ENCODE data around the gene RNF113B. TPM values are rescaled to one million over a fixed set of nuclear protein-coding genes. Genes with fewer than 3 reads are reported as not detected.
A peak's percentile ranks its signal among the peaks of the same experiment; 100 is the strongest.

Gene RNF113B
- total and polyA plus RNA-seq, 4 donors, result 0.64 TPM; not detected in 3

GRCh38 chr13:98188544-98189166 lies 11.6 kb upstream of the RNF113B start:
- no peaks in the 10 kb centered on the region for H3K9me3 ChIP-seq (ENCODE audit: control insufficient read depth in 4 of 4, low read length in 3 of 4)
- no peak overlapping the region for H3K4me3 ChIP-seq (ENCODE audit: low read depth in 1 of 3, low read length in 3 of 3)
- H3K27ac ChIP-seq (ENCODE audit: low read depth in 1 of 2, low read length in 2 of 2), result peak overlapping the region; percentile 16 to 70
- peaks cover 10 to 45% (median 30%) of the 10 kb centered on the region in 4 donors for H3K4me1 ChIP-seq (ENCODE audit: control insufficient read depth in 4 of 4, insufficient read depth in 4 of 4, low read length in 3 of 4)
- H3K27me3 ChIP-seq (ENCODE audit: control insufficient read depth in 4 of 4, insufficient read depth in 4 of 4, low read length in 3 of 4), result no peaks in the 10 kb centered on the region
- no peak for TF ChIP-seq GABPA (IDR thresholded peaks at IDR 0.05 in 1 of 2, conservative IDR thresholded peaks at IDR 0.05 in 1 of 2)
- TF ChIP-seq RXRA (IDR thresholded peaks at IDR 0.05), result peak in 1 of 2 donors; percentile 77
- peak in 1 of 2 donors; percentile 86 for TF ChIP-seq HNF4A (conservative IDR thresholded peaks at IDR 0.05)
- no peak overlapping the region for H3K9ac ChIP-seq (ENCODE audit: low read depth in 1 of 2, low read length in 2 of 2)
- 68% methylated on average over 14 of the region's 14 CpGs for WGBS
- no peak for DNase-seq (ENCODE audit: low spot score)
- no peaks in the 10 kb centered on the region for H3K36me3 ChIP-seq (ENCODE audit: control insufficient read depth in 4 of 4, insufficient read depth in 3 of 4, low read depth in 1 of 4, low read length in 3 of 4)

GRCh38 chr13:98187965-98188261 lies 10.8 kb upstream of the RNF113B start:
- DNase-seq (ENCODE audit: low spot score), result no peak
- 68% methylated on average over 7 of the region's 7 CpGs for WGBS
- peaks cover 11 to 45% (median 30%) of the 10 kb centered on the region in 4 donors for H3K4me1 ChIP-seq (ENCODE audit: control insufficient read depth in 4 of 4, insufficient read depth in 4 of 4, low read length in 3 of 4)
- no peak overlapping the region for H3K4me3 ChIP-seq (ENCODE audit: low read depth in 1 of 3, low read length in 3 of 3)
- H3K9ac ChIP-seq (ENCODE audit: low read depth in 1 of 2, low read length in 2 of 2), result no peak overlapping the region
- no peaks in the 10 kb centered on the region for H3K36me3 ChIP-seq (ENCODE audit: control insufficient read depth in 4 of 4, insufficient read depth in 3 of 4, low read depth in 1 of 4, low read length in 3 of 4)
- no peaks in the 10 kb centered on the region for H3K27me3 ChIP-seq (ENCODE audit: control insufficient read depth in 4 of 4, insufficient read depth in 4 of 4, low read length in 3 of 4)
- peak overlapping the region in 1 of 2 donors; percentile 16 for H3K27ac ChIP-seq (ENCODE audit: low read depth in 1 of 2, low read length in 2 of 2)
- H3K9me3 ChIP-seq (ENCODE audit: control insufficient read depth in 4 of 4, low read length in 3 of 4), result no peaks in the 10 kb centered on the region
- TF ChIP-seq FOXA1 (IDR thresholded peaks at IDR 0.05) (no peak), TAF1 (conservative IDR thresholded peaks at IDR 0.05) (no peak)

GRCh38 chr13:98187155-98187964 lies 10.3 kb upstream of the RNF113B start:
- no peak for TF ChIP-seq YY1 (IDR thresholded peaks at IDR 0.05)
- TF ChIP-seq ZBTB33 (IDR thresholded peaks at IDR 0.05), result no peak
- TF ChIP-seq NR2F2 (IDR thresholded peaks at IDR 0.05), result no peak
- no peak for TF ChIP-seq ATF3 (IDR thresholded peaks at IDR 0.05)
- no peak for TF ChIP-seq CTCF (IDR thresholded peaks at IDR 0.05; ENCODE audit: low read depth, low read length, missing input control)
- TF ChIP-seq RAD21 (IDR thresholded peaks at IDR 0.05), result no peak
- TF ChIP-seq RXRA (IDR thresholded peaks at IDR 0.05), result no peak
- TF ChIP-seq JUND (IDR thresholded peaks at IDR 0.05), result no peak
- TF ChIP-seq MAX (IDR thresholded peaks at IDR 0.05), result no peak
- TF ChIP-seq SP1 (IDR thresholded peaks at IDR 0.05), result no peak
- TF ChIP-seq FOXA1 (IDR thresholded peaks at IDR 0.05), result no peak
- TF ChIP-seq REST (IDR thresholded peaks at IDR 0.05), result no peak
- TF ChIP-seq HNF4G (IDR thresholded peaks at IDR 0.05), result no peak
- no peak for TF ChIP-seq EGR1 (IDR thresholded peaks at IDR 0.05; ENCODE audit: low read depth in 2 of 2)
- TF ChIP-seq HNF4A (conservative IDR thresholded peaks at IDR 0.05), result no peak
- TF ChIP-seq TAF1 (conservative IDR thresholded peaks at IDR 0.05), result no peak
- no peak for TF ChIP-seq GABPA (IDR thresholded peaks at IDR 0.05 in 1 of 2, conservative IDR thresholded peaks at IDR 0.05 in 1 of 2)
- TF ChIP-seq FOXA2 (IDR thresholded peaks at IDR 0.05), result no peak
- H3K36me3 ChIP-seq (ENCODE audit: control insufficient read depth in 4 of 4, insufficient read depth in 3 of 4, low read depth in 1 of 4, low read length in 3 of 4), result no peaks in the 10 kb centered on the region
- no peak for DNase-seq (ENCODE audit: low spot score)
- peaks cover 13 to 48% (median 30%) of the 10 kb centered on the region in 4 donors for H3K4me1 ChIP-seq (ENCODE audit: control insufficient read depth in 4 of 4, insufficient read depth in 4 of 4, low read length in 3 of 4)
- no peaks in the 10 kb centered on the region for H3K9me3 ChIP-seq (ENCODE audit: control insufficient read depth in 4 of 4, low read length in 3 of 4)
- peak overlapping the region; percentile 16 to 39 for H3K27ac ChIP-seq (ENCODE audit: low read depth in 1 of 2, low read length in 2 of 2)
- H3K27me3 ChIP-seq (ENCODE audit: control insufficient read depth in 4 of 4, insufficient read depth in 4 of 4, low read length in 3 of 4), result no peaks in the 10 kb centered on the region
- no peak overlapping the region for H3K4me3 ChIP-seq (ENCODE audit: low read depth in 1 of 3, low read length in 3 of 3)
- H3K9ac ChIP-seq (ENCODE audit: low read depth in 1 of 2, low read length in 2 of 2), result peak overlapping the region in 1 of 2 donors; percentile 42
- WGBS, result 77% methylated on average over 4 of the region's 4 CpGs
